Activated naive CD8-positive, alpha-beta T cell treated with anti-CD3 and anti-CD28 coated beads, Interleukin-2, amount 50 U/mL, for 16 hours (primary cell): ENCODE measurements around the gene GATAD2B.

Experiments used
- DNase-seq: peaks from one replicate; pipeline ENCODE4 v3.0.0-alpha.2; 2020; ENCODE audit warnings: low read depth, low spot score

The GATAD2B gene

GRCh38 chr1:153922972-153923925 is at the start of gene GATAD2B:
TSS of gene GATAD2B (minus strand) at chr1:153922972. CDS start at chr1:153828347, 94,625 bp downstream.
- peak; percentile 98 for DNase-seq

- no peak for DNase-seq
Measured at GRCh38 chr1:153970346-153970745, 47.6 kb upstream of the GATAD2B start.

GRCh38 chr1:153968972-153969371 is 46.2 kb upstream of the GATAD2B start:
- no peak for DNase-seq

- no peak for DNase-seq
Measured at GRCh38 chr1:153968408-153968807, 45.6 kb upstream of the GATAD2B start.

GRCh38 chr1:153968000-153968363 is 45.2 kb upstream of the GATAD2B start:
- DNase-seq = no peak

GRCh38 chr1:153967107-153967999 is 44.6 kb upstream of the GATAD2B start, which contains the start of gene CREB3L4:
TSS of gene CREB3L4 (plus strand) at chr1:153967902. CDS start at chr1:153968526, 624 bp downstream.
- DNase-seq = peak; percentile 60

- DNase-seq = no peak
Measured at GRCh38 chr1:153963850-153964331, 41.1 kb upstream of the GATAD2B start.

- DNase-seq = peak; percentile 85
Measured at GRCh38 chr1:153963030-153963849, 40.5 kb upstream of the GATAD2B start, which contains the start of gene SLC39A1. TSS of gene SLC39A1 (minus strand) at chr1:153963537. CDS start at chr1:153962715, 822 bp downstream.

GRCh38 chr1:153962088-153963029 is 39.6 kb upstream of the GATAD2B start:
- DNase-seq = no peak

- no peak for DNase-seq
Measured at GRCh38 chr1:153961421-153961820, 38.6 kb upstream of the GATAD2B start.

GRCh38 chr1:153960206-153960605 is 37.4 kb upstream of the GATAD2B start:
- DNase-seq = no peak

- no peak for DNase-seq
Measured at GRCh38 chr1:153959454-153959853, 36.7 kb upstream of the GATAD2B start.

GRCh38 chr1:153958961-153959260 is 36.1 kb upstream of the GATAD2B start:
- DNase-seq = no peak

GRCh38 chr1:153958111-153958960 is 35.6 kb upstream of the GATAD2B start, which contains the start of gene CRTC2:
TSS of gene CRTC2 (minus strand) at chr1:153958612. CDS start at chr1:153958497, 115 bp downstream.
- peak; percentile 96 for DNase-seq

GRCh38 chr1:153957744-153958110 is 35.0 kb upstream of the GATAD2B start:
- no peak for DNase-seq

- no peak for DNase-seq
Measured at GRCh38 chr1:153956997-153957715, 34.4 kb upstream of the GATAD2B start.

- no peak for DNase-seq
Measured at GRCh38 chr1:153954826-153955225, 32.1 kb upstream of the GATAD2B start.

GRCh38 chr1:153953859-153954365 is 31.1 kb upstream of the GATAD2B start:
- DNase-seq = no peak
